IMR-90 (cell line): ENCODE data around the gene SRSF7. TPM values are rescaled to one million over a fixed set of nuclear protein-coding genes. Genes with fewer than 3 reads are reported as not detected.

Experiments used
- ATAC-seq: fragments of 200-7000 bp; cut with Tn5 transposase; 2 replicates; pipeline ENCODE4 v1.9.1; 2020; ENCODE audit warnings: low read depth, mild to moderate bottlenecking, moderate library complexity
- BruUV-seq: library from RNA; stranded (reverse); fragments of 400-500 nt; replicated peaks from 2 replicates; lab custom pipeline; 2021; lab: Mats Ljungman, UMichigan
- CTCF ChIA-PET: fragments of 300-600 bp; formaldehyde crosslinking; extraction: SDS; loops from one replicate; lab custom pipeline; 2021; ENCODE audit warnings: antibody characterized with exemption; lab: Yijun Ruan, JAX
- POLR2A ChIA-PET: fragments of 300-600 bp; sonication (Branson Sonifier 250); formaldehyde crosslinking; loops from one replicate; lab custom pipeline; 2022; ENCODE audit warnings: antibody characterized with exemption; ENCODE audit not compliant: unreplicated experiment; lab: Charles Lee
- DNase-seq: peaks from one replicate; pipeline ENCODE4 v3.0.0; 2013
- H2AFZ ChIP-seq: replicated peaks from 2 replicates; pipeline ENCODE3; 2013; ENCODE audit warnings: low read length, mild to moderate bottlenecking; ENCODE audit not compliant: poor library complexity
- H2AK5ac ChIP-seq: 2 replicates; pipeline ENCODE4 v1.6.1; 2013; ENCODE audit warnings: low read depth, low read length, inconsistent platforms
- H2AK9ac ChIP-seq: replicated peaks from 2 replicates; pipeline ENCODE3; 2013; ENCODE audit warnings: mild to moderate bottlenecking, low read depth, low read length, moderate library complexity; ENCODE audit not compliant: poor library complexity
- H2BK120ac ChIP-seq: 2 replicates; pipeline ENCODE4 v1.6.1; 2013; ENCODE audit warnings: low read depth, low read length, inconsistent platforms
- H2BK15ac ChIP-seq: 3 replicates; pipeline ENCODE4 v1.6.1; 2013; ENCODE audit warnings: low read depth, low read length, inconsistent platforms
- H2BK20ac ChIP-seq: 2 replicates; pipeline ENCODE4 v1.6.1; 2013; ENCODE audit warnings: low read depth, mild to moderate bottlenecking, inconsistent platforms, low read length, moderate library complexity
- H2BK5ac ChIP-seq: 2 replicates; pipeline ENCODE4 v1.6.1; 2013; ENCODE audit warnings: mild to moderate bottlenecking, low read depth, low read length, inconsistent platforms; ENCODE audit not compliant: poor library complexity, severe bottlenecking
- H3K14ac ChIP-seq: replicated peaks from 2 replicates; pipeline ENCODE4 v1.6.1; 2013; ENCODE audit warnings: low read depth, low read length, inconsistent platforms
- H3K18ac ChIP-seq: 2 replicates; pipeline ENCODE4 v1.6.1; 2013; ENCODE audit warnings: low read depth, low read length, control low read depth
- H3K23ac ChIP-seq: 2 replicates; pipeline ENCODE4 v1.6.1; 2013; ENCODE audit warnings: low read depth, low read length, inconsistent platforms
- H3K27ac ChIP-seq: 2 replicates; pipeline ENCODE4 v1.5.1; 2013; ENCODE audit warnings: mild to moderate bottlenecking, control low read depth, low read length; ENCODE audit not compliant: insufficient read depth
- H3K27me3 ChIP-seq: 2 replicates; pipeline ENCODE4 v1.6.1; 2013; ENCODE audit warnings: low read length; ENCODE audit not compliant: control insufficient read depth, insufficient read depth
- H3K36me3 ChIP-seq: 2 replicates; pipeline ENCODE4 v1.6.1; 2013; ENCODE audit warnings: low read length, mixed read lengths; ENCODE audit not compliant: control insufficient read depth, insufficient read depth
- H3K4ac ChIP-seq: 2 replicates; pipeline ENCODE4 v1.6.1; 2013; ENCODE audit warnings: low read depth, low read length, inconsistent platforms
- H3K4me1 ChIP-seq: 2 replicates; pipeline ENCODE4 v1.6.1; 2013; ENCODE audit warnings: low read length, mixed read lengths; ENCODE audit not compliant: control insufficient read depth, insufficient read depth
- H3K4me2 ChIP-seq: 2 replicates; pipeline ENCODE4 v1.6.1; 2013; ENCODE audit warnings: low read depth, mild to moderate bottlenecking, control low read depth, low read length, moderate library complexity
- H3K4me3 ChIP-seq: 2 replicates; pipeline ENCODE4 v1.5.1; 2013; ENCODE audit warnings: low read depth, mild to moderate bottlenecking, control low read depth, low read length, moderate library complexity; ENCODE audit not compliant: insufficient read depth
- H3K56ac ChIP-seq: 2 replicates; pipeline ENCODE4 v1.6.1; 2013; ENCODE audit warnings: low read length, inconsistent platforms; ENCODE audit not compliant: insufficient read depth; ENCODE audit errors: extremely low read depth
- H3K79me1 ChIP-seq, 2 experiments: 2 replicates each; pipeline ENCODE4 v1.6.1; 2013; ENCODE audit warnings: low read length in 2 of 2, inconsistent platforms in 1 of 2, low read depth in 1 of 2
- H3K9ac ChIP-seq: 2 replicates; pipeline ENCODE4 v1.6.1; 2013; ENCODE audit warnings: low read depth, low read length, control low read depth
- H3K9me1 ChIP-seq: 2 replicates; pipeline ENCODE4 v1.6.1; 2013; ENCODE audit warnings: low read length, inconsistent platforms; ENCODE audit not compliant: insufficient read depth
- H3K9me3 ChIP-seq: 2 replicates; pipeline ENCODE4 v1.6.1; 2013; ENCODE audit warnings: low read length; ENCODE audit not compliant: control insufficient read depth, insufficient read depth
- H4K20me1 ChIP-seq: 2 replicates; pipeline ENCODE4 v1.6.1; 2013; ENCODE audit warnings: low read length, inconsistent platforms; ENCODE audit not compliant: insufficient read depth
- H4K5ac ChIP-seq: 2 replicates; pipeline ENCODE4 v1.6.1; 2013; ENCODE audit warnings: mild to moderate bottlenecking, low read depth, low read length, control low read depth
- H4K8ac ChIP-seq, 2 experiments: 2 replicates each; pipeline ENCODE4 v1.6.1; 2013; ENCODE audit warnings: low read depth in 2 of 2, low read length in 2 of 2, control low read depth in 1 of 2, inconsistent platforms in 1 of 2
- H4K91ac ChIP-seq: 2 replicates; pipeline ENCODE4 v1.6.1; 2013; ENCODE audit warnings: low read depth, low read length, inconsistent platforms; ENCODE audit not compliant: insufficient read depth
- CEBPB ChIP-seq: IDR thresholded peaks from 2 replicates; pipeline ENCODE4 v1.6.1; 2012; ENCODE audit warnings: low read depth, low read length, improper control_type of control experiment
- CHD1 ChIP-seq: IDR thresholded peaks from 2 replicates; pipeline ENCODE4 v1.6.1; 2012; ENCODE audit warnings: low read depth, low read length, improper control_type of control experiment
- NFE2L2 ChIP-seq: fragments of 150-350 bp; IDR thresholded peaks from 2 replicates; pipeline ENCODE4 v1.6.1; 2016; ENCODE audit warnings: low read depth, mild to moderate bottlenecking, low read length
- RAD21 ChIP-seq: IDR thresholded peaks from 2 replicates; pipeline ENCODE4 v1.6.1; 2012; ENCODE audit warnings: low read length, improper control_type of control experiment
- WGBS, 2 experiments: methylation state at CpG; one replicate each; pipeline versions ENCODE4 v1.1.5 to v1.1.7; 2013; ENCODE audit warnings: missing lambda C conversion rate in 2 of 2; ENCODE audit not compliant: insufficient read length in 1 of 2; ENCODE audit errors: extremely low coverage in 2 of 2; 5-methylcytosine and 5-hydroxymethylcytosine counted together
- dilution Hi-C: fragments of 300-500 bp; cut with HindIII; formaldehyde crosslinking; loops from one replicate; pipeline ENCODE4 v1.14.3; 2018; ENCODE audit warnings: low sequenced_read_pairs; ENCODE audit not compliant: unreplicated experiment
- in situ Hi-C: fragments of 300-500 bp; cut with MboI; formaldehyde crosslinking; loops from 3 replicates; pipeline ENCODE4 v1.14.3; 2019; ENCODE audit warnings: low sequenced_read_pairs, inconsistent platforms, mixed read lengths
- intact Hi-C: fragments of 100-400 bp; cut with micrococcal nuclease; formaldehyde crosslinking; loops from 2 replicates; pipeline ENCODE4 v1.10.0; 2022
- polyA plus RNA-seq, 3 experiments: library from polyadenylated mRNA; depleted of rRNA; stranded (reverse); fragments of >200 nt; gene quantifications; 2 replicates each; pipeline ENCODE4 v1.2.3, GENCODE V29; 2012; ENCODE audit warnings: low replicate concordance in 1 of 3
- total RNA-seq: library from RNA; depleted of rRNA; stranded (reverse); fragments of >200 nt; gene quantifications from 2 replicates; pipeline ENCODE4 v1.2.3, GENCODE V29; 2012

The SRSF7 gene
- total and polyA plus RNA-seq, 2 of the 4 experiments (the other 2 are of a cell fraction): 148 to 191 TPM

GRCh38 chr2:38754506-38754905 lies 3.3 kb upstream of the SRSF7 start:
- no TSS peak for BruUV-seq
- Histone ChIP-seq H2AK9ac (no peak overlapping the region), H2BK120ac (no peak overlapping the region), H2BK5ac (no peak overlapping the region), H4K5ac (no peak overlapping the region), H3K14ac (no peak overlapping the region), H4K91ac (no peak overlapping the region), H3K4me2 (no peak overlapping the region), H4K8ac (no peak overlapping the region), H2BK15ac (no peak overlapping the region), H3K23ac (no peak overlapping the region), H4K20me1 (peaks cover 14% of the 10 kb centered on the region), H2AK5ac (no peak overlapping the region), H2AFZ (no peak overlapping the region), H3K79me1 (peaks cover 3 to 16% of the 10 kb centered on the region in 2 experiments; a peak in 2 of 4 replicates), H3K27me3 (no peaks in the 10 kb centered on the region), H3K27ac (no peak overlapping the region), H3K18ac (no peak overlapping the region), H3K9me3 (no peaks in the 10 kb centered on the region), H3K9me1 (no peaks in the 10 kb centered on the region), H3K56ac (no peak overlapping the region), H3K9ac (no peak overlapping the region), H3K4me3 (no peak overlapping the region), H2BK20ac (no peak overlapping the region), H3K36me3 (peaks cover 1% of the 10 kb centered on the region), H3K4me1 (peaks cover 3% of the 10 kb centered on the region; the same call in 1 of the 2 replicates), H3K4ac (no peak overlapping the region)
- TF ChIP-seq CHD1: no peak
- TF ChIP-seq CEBPB: no peak
- TF ChIP-seq NFE2L2: no peak
- TF ChIP-seq RAD21: no peak
- ATAC-seq: no peak
- WGBS, 2 experiments: no CpG with 5 or more reads among the region's 3 CpGs
- POLR2A ChIA-PET: no interaction called here
- intact Hi-C loops: no loop called here
- CTCF ChIA-PET: interaction anchor here (0.6 kb wide), 1 partner anchor 681 kb away, joined by 7 read pairs; no protein-coding TSS in a partner anchor
- dilution Hi-C loops: no loop called here
- no peak for DNase-seq
- in situ Hi-C loops: no loop called here
